Keratinocyte (primary cell): ENCODE data around the gene ABHD13. TPM values are rescaled to one million over a fixed set of nuclear protein-coding genes. Genes with fewer than 3 reads are reported as not detected.

ENCODE experiments used
- DNase-seq: peaks from one replicate; pipeline ENCODE4 v3.0.0-alpha.2; 2011; ENCODE audit warnings: low read depth, missing footprints, low spot score
- FAIRE-seq: peaks from 2 replicates; lab custom pipeline; 2011; peaks lifted over from hg19 to GRCh38; lab: Jason Lieb, UNC
- H2AFZ ChIP-seq: 2 replicates; pipeline ENCODE4 v1.6.0; 2012; ENCODE audit warnings: low read length, control low read depth, inconsistent platforms; ENCODE audit not compliant: control insufficient read depth
- H3K27ac ChIP-seq: 2 replicates; pipeline ENCODE4 v1.5.1; 2011; ENCODE audit warnings: low read length; ENCODE audit not compliant: control insufficient read depth, insufficient read depth
- H3K27me3 ChIP-seq: 3 replicates; pipeline ENCODE4 v1.6.0; 2011; ENCODE audit warnings: low read length; ENCODE audit not compliant: control insufficient read depth, insufficient read depth; ENCODE audit errors: extremely low read depth
- H3K36me3 ChIP-seq, 2 experiments: 2 replicates in 1 of 2; 3 replicates in 1 of 2; pipeline ENCODE4 v1.5.1; 2011; ENCODE audit warnings: low read length in 2 of 2, mild to moderate bottlenecking in 1 of 2; ENCODE audit not compliant: control insufficient read depth in 2 of 2, insufficient read depth in 2 of 2; ENCODE audit errors: extremely low read depth in 1 of 2
- H3K4me1 ChIP-seq: 3 replicates; pipeline ENCODE4 v1.5.1; 2011; ENCODE audit warnings: low read length; ENCODE audit not compliant: control insufficient read depth, insufficient read depth; ENCODE audit errors: extremely low read depth
- H3K4me2 ChIP-seq: 3 replicates; pipeline ENCODE4 v1.6.0; 2011; ENCODE audit warnings: low read depth, low read length; ENCODE audit not compliant: control insufficient read depth, insufficient read depth; ENCODE audit errors: extremely low read depth
- H3K4me3 ChIP-seq, 3 experiments: fragments of 200-600 bp in 1 of 3; sonication (generic) in 1 of 3; 2 replicates in 2 of 3; 3 replicates in 1 of 3; pipeline ENCODE4 v1.5.1; 2011 to 2016; ENCODE audit warnings: low read length in 3 of 3, mild to moderate bottlenecking in 3 of 3, control low read depth in 2 of 3, inconsistent platforms in 1 of 3, low read depth in 1 of 3, mixed read lengths in 1 of 3, mixed run types in 1 of 3, moderate library complexity in 1 of 3; ENCODE audit not compliant: control insufficient read depth in 2 of 3, insufficient read depth in 2 of 3; ENCODE audit errors: extremely low read depth in 1 of 3
- H3K79me2 ChIP-seq: 2 replicates; pipeline ENCODE4 v1.6.0; 2012; ENCODE audit warnings: low read length; ENCODE audit not compliant: control insufficient read depth, insufficient read depth
- H3K9ac ChIP-seq: 3 replicates; pipeline ENCODE4 v1.6.0; 2011; ENCODE audit warnings: low read length; ENCODE audit not compliant: control insufficient read depth, insufficient read depth; ENCODE audit errors: extremely low read depth
- H3K9me1 ChIP-seq: 3 replicates; pipeline ENCODE4 v1.6.0; 2011; ENCODE audit warnings: low read length; ENCODE audit not compliant: control insufficient read depth, insufficient read depth; ENCODE audit errors: extremely low read depth
- H3K9me3 ChIP-seq: 2 replicates; pipeline ENCODE4 v1.5.1; 2012; ENCODE audit warnings: low read depth, low read length; ENCODE audit not compliant: control insufficient read depth
- H4K20me1 ChIP-seq: 3 replicates; pipeline ENCODE4 v1.6.0; 2011; ENCODE audit warnings: low read length; ENCODE audit not compliant: control insufficient read depth, insufficient read depth; ENCODE audit errors: extremely low read depth
- EZH2 ChIP-seq: IDR thresholded peaks from one replicate; pipeline ENCODE4 v1.6.1; 2012; ENCODE audit warnings: inconsistent platforms, mild to moderate bottlenecking, low read length, moderate library complexity
- dilution Hi-C: fragments of 300-500 bp; cut with MboI; formaldehyde crosslinking; loops from one replicate; pipeline ENCODE4 v1.7.0; 2020; ENCODE audit warnings: low sequenced_read_pairs; ENCODE audit not compliant: extremely low pct_ligation_motif_present
- polyA plus RNA-seq, 5 experiments: library from polyadenylated mRNA; depleted of rRNA in 3 of 5; stranded (reverse) in 3 of 5; stranded (forward) in 1 of 5; unstranded in 1 of 5; fragments of >200 nt; gene quantifications; 1 replicate in 1 of 5; 2 replicates in 3 of 5; 3 replicates in 1 of 5; pipeline versions ENCODE4 v1.2.1 to v1.2.3, GENCODE V29; 2011 to 2012; ENCODE audit warnings: missing spikeins in 2 of 5, low read depth in 1 of 5, low replicate concordance in 1 of 5
- TF ChIP-seq, protein P1 (sequence below), 3 experiments: IDR thresholded peaks in 1 of 3; conservative IDR thresholded peaks in 1 of 3; optimal IDR thresholded peaks in 1 of 3; 2 replicates in 2 of 3; 3 replicates in 1 of 3; pipeline versions ENCODE3 to v1.5.1; 2011; ENCODE audit warnings: low read length in 3 of 3, mild to moderate bottlenecking in 3 of 3, moderate library complexity in 2 of 3, control low read depth in 1 of 3, inconsistent platforms in 1 of 3; ENCODE audit not compliant: insufficient read depth in 2 of 3; ENCODE audit errors: extremely low read depth in 1 of 3

ABHD13 gene
- polyA plus RNA-seq, 1 donor (not counting 4 experiments of a cell fraction or from before 2014, with no cell fraction given) = 12.8 TPM

DNA sequence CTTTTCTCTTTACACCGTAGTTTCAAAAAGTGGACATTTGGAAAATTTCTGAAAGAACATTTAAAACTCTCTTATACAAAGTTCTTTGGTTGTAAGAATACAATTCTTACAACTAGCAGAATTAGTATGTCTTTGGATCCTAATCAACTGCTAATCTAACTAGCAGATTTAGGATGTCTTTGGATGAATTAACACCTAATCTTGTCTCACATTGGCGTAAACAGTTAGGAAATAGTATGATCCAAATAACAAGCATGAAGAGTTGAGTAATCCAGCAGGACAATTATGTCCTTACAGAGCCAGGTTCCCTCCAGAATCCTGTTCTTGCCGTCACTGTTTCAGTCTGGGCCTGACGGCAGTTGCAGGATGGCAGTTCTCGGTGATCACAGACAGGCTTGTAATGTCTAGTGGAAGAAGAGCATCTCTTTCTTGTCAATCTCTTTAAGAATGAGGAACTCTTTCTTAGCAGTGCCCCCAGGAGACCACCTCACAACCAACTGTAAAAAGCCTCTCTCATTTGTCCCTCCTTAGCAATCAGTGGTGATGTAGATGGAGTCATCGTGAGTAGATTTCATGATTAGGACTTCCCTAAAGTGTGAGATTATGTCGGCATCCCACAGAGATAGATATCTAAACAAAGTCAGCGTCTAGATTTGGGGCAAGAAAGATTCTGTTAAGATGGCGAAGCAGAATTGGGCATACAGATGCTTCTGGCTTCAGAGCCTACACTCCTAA is 45.6 kb downstream of the ABHD13 start:
- TF ChIP-seq EZH2 = no peak
- TF ChIP-seq, protein P1, sequence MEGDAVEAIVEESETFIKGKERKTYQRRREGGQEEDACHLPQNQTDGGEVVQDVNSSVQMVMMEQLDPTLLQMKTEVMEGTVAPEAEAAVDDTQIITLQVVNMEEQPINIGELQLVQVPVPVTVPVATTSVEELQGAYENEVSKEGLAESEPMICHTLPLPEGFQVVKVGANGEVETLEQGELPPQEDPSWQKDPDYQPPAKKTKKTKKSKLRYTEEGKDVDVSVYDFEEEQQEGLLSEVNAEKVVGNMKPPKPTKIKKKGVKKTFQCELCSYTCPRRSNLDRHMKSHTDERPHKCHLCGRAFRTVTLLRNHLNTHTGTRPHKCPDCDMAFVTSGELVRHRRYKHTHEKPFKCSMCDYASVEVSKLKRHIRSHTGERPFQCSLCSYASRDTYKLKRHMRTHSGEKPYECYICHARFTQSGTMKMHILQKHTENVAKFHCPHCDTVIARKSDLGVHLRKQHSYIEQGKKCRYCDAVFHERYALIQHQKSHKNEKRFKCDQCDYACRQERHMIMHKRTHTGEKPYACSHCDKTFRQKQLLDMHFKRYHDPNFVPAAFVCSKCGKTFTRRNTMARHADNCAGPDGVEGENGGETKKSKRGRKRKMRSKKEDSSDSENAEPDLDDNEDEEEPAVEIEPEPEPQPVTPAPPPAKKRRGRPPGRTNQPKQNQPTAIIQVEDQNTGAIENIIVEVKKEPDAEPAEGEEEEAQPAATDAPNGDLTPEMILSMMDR (optimal IDR thresholded peaks at IDR 0.05 in 1 of 3, IDR thresholded peaks at IDR 0.05 in 1 of 3, conservative IDR thresholded peaks at IDR 0.05 in 1 of 3; ENCODE audit: extremely low read depth in 1 of 3, insufficient read depth in 2 of 3, low read length in 3 of 3) = no peak
- H2AFZ ChIP-seq = no peak overlapping the region
- H3K4me2 ChIP-seq = no peak overlapping the region
- DNase-seq (no peak), FAIRE-seq (no peak)
- no peaks in the 10 kb centered on the region for H4K20me1 ChIP-seq
- no peaks in the 10 kb centered on the region for H3K9me3 ChIP-seq
- H3K36me3 ChIP-seq = no peaks in the 10 kb centered on the region
- no peak overlapping the region for H3K9ac ChIP-seq
- no peak overlapping the region for H3K4me3 ChIP-seq
- H3K27me3 ChIP-seq = no peaks in the 10 kb centered on the region
- no peaks in the 10 kb centered on the region for H3K79me2 ChIP-seq
- dilution Hi-C loops = no loop called here
- H3K4me1 ChIP-seq = no peaks in the 10 kb centered on the region
- no peak overlapping the region for H3K27ac ChIP-seq
- H3K9me1 ChIP-seq = no peaks in the 10 kb centered on the region

DNA sequence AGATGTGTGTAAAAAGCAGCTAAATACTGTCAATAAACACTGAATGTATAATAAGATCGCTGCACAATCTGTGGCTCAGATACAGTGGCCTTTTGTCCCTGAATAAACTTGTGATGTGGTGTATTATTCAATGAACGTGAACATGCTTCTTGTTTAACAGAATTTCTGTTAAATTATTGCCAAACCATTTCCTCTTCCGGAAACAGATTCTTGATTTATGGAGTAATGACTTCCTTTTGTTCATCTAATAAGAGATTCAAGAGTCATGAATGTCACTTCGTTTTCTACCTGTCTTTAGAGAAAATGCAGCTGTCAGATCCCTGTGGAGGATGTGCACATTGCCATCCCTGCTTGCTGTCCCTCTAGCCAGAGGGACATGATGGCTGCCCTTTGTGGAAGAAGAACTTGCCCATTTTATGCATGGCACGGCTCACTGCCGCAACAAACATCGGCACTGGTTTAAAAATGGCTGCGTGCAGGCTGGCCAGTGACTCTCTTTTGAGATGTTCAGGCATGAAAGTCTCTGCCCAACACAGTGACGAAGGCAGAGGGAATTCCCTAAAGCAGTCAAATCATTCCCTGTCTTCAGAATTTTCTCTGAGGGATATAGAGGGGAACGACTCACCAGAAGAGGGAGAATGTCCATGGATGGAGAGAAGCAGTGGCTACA is 48.3 kb downstream of the ABHD13 start:
- H3K27ac ChIP-seq = no peak overlapping the region
- no peaks in the 10 kb centered on the region for H3K36me3 ChIP-seq
- no peak for TF ChIP-seq EZH2
- TF ChIP-seq, protein P1 (optimal IDR thresholded peaks at IDR 0.05 in 1 of 3, IDR thresholded peaks at IDR 0.05 in 1 of 3, conservative IDR thresholded peaks at IDR 0.05 in 1 of 3; ENCODE audit: extremely low read depth in 1 of 3, insufficient read depth in 2 of 3, low read length in 3 of 3) = no peak
- H3K9me1 ChIP-seq = no peaks in the 10 kb centered on the region
- no peak for DNase-seq
- no peaks in the 10 kb centered on the region for H3K79me2 ChIP-seq
- H2AFZ ChIP-seq = no peak overlapping the region
- H3K4me1 ChIP-seq = peaks cover 4% of the 10 kb centered on the region
- no peak overlapping the region for H3K9ac ChIP-seq
- dilution Hi-C loops = no loop called here
- no peak overlapping the region for H3K4me3 ChIP-seq
- H3K9me3 ChIP-seq = no peaks in the 10 kb centered on the region
- no peaks in the 10 kb centered on the region for H3K27me3 ChIP-seq
- FAIRE-seq = no peak
- no peak overlapping the region for H3K4me2 ChIP-seq
- no peaks in the 10 kb centered on the region for H4K20me1 ChIP-seq
